RWPE2 (cell line): ENCODE data around the gene CCDC126.

Source experiments
- ATAC-seq: fragments of 200-7000 bp; cut with Tn5 transposase; 3 replicates; pipeline ENCODE4 v1.9.1; 2021; ENCODE audit warnings: low read depth
- DNase-seq: peaks from one replicate; pipeline ENCODE4 v3.0.0-alpha.2; 2020; ENCODE audit warnings: low spot score
- H3K27ac ChIP-seq: fragments of 450-650 bp; 2 replicates; pipeline ENCODE4 v1.5.1; 2017; ENCODE audit warnings: mild to moderate bottlenecking; ENCODE audit not compliant: poor library complexity, severe bottlenecking
- H3K27me3 ChIP-seq: fragments of 250-450 bp; sonication (Bioruptor Pico); 2 replicates; pipeline ENCODE4 v1.5.1; 2021; ENCODE audit warnings: mild to moderate bottlenecking, moderate library complexity; ENCODE audit not compliant: insufficient read depth, poor library complexity, severe bottlenecking
- H3K36me3 ChIP-seq: fragments of 250-450 bp; sonication (Bioruptor Pico); 2 replicates; pipeline ENCODE4 v1.5.1; 2020; ENCODE audit warnings: low read depth, mild to moderate bottlenecking, moderate library complexity
- H3K4me1 ChIP-seq: fragments of 250-450 bp; sonication (Bioruptor Pico); 2 replicates; pipeline ENCODE4 v1.5.1; 2021; ENCODE audit warnings: mild to moderate bottlenecking, moderate library complexity; ENCODE audit not compliant: insufficient read depth, poor library complexity, severe bottlenecking
- H3K4me3 ChIP-seq: fragments of 250-450 bp; sonication (Bioruptor Pico); 2 replicates; pipeline ENCODE4 v1.5.1; 2021; ENCODE audit warnings: mild to moderate bottlenecking, moderate library complexity; ENCODE audit not compliant: severe bottlenecking
- H3K9me3 ChIP-seq: fragments of 250-450 bp; sonication (Bioruptor Pico); 2 replicates; pipeline ENCODE4 v1.5.1; 2021; ENCODE audit warnings: mild to moderate bottlenecking, moderate library complexity; ENCODE audit not compliant: severe bottlenecking
- TF ChIP-seq, protein P1 (sequence below): fragments of 450-650 bp; IDR thresholded peaks from one replicate; pipeline ENCODE4 v1.5.1; 2017; ENCODE audit warnings: mild to moderate bottlenecking, moderate library complexity; ENCODE audit not compliant: poor library complexity, severe bottlenecking

The CCDC126 gene

DNA sequence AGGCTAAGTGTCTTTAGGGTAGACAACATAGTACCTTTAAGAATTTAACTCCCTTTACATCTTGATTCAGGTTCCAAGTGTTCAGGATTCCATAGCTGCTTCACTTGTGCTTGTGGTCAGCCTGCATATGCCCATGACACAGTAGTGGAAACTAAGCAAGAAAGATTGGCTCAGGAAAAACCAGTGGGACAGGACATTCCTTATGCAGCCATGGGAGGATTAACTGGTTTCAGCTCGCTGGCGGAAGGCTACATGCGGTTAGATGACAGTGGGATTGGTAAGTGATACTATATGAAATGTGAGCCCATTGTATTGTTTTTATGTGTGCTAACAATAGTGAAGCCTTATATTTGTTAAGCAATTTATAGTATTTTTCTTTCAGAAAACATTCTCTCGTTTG is 94.1 kb downstream of the CCDC126 start:
- Histone ChIP-seq H3K9me3 (no peaks in the 10 kb centered on the region), H3K27ac (no peak overlapping the region), H3K4me1 (no peaks in the 10 kb centered on the region), H3K4me3 (no peak overlapping the region), H3K36me3 (no peaks in the 10 kb centered on the region), H3K27me3 (no peaks in the 10 kb centered on the region)
- ATAC-seq (no peak), DNase-seq (no peak)
- TF ChIP-seq, protein P1, sequence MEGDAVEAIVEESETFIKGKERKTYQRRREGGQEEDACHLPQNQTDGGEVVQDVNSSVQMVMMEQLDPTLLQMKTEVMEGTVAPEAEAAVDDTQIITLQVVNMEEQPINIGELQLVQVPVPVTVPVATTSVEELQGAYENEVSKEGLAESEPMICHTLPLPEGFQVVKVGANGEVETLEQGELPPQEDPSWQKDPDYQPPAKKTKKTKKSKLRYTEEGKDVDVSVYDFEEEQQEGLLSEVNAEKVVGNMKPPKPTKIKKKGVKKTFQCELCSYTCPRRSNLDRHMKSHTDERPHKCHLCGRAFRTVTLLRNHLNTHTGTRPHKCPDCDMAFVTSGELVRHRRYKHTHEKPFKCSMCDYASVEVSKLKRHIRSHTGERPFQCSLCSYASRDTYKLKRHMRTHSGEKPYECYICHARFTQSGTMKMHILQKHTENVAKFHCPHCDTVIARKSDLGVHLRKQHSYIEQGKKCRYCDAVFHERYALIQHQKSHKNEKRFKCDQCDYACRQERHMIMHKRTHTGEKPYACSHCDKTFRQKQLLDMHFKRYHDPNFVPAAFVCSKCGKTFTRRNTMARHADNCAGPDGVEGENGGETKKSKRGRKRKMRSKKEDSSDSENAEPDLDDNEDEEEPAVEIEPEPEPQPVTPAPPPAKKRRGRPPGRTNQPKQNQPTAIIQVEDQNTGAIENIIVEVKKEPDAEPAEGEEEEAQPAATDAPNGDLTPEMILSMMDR: no peak

GRCh38 chr7:23693224-23693623 is 96.0 kb downstream of the CCDC126 start:
- Histone ChIP-seq H3K36me3 (no peaks in the 10 kb centered on the region), H3K4me1 (no peaks in the 10 kb centered on the region), H3K9me3 (peaks cover 2% of the 10 kb centered on the region), H3K27ac (no peak overlapping the region), H3K4me3 (no peak overlapping the region), H3K27me3 (no peaks in the 10 kb centered on the region)
- TF ChIP-seq, protein P1: no peak
- ATAC-seq (no peak), DNase-seq (no peak)
